Germinal center (tissue), 1 donor: ENCODE results near the gene MACROH2A1.

Source experiments
- DNase-seq: peaks from one replicate; pipeline ENCODE4 v3.0.0; 2012; ENCODE audit warnings: mixed read lengths, low spot score

The MACROH2A1 gene

GRCh38 chr5:135313946-135314345 is 85.1 kb downstream of the MACROH2A1 start:
- no peak for DNase-seq

GRCh38 chr5:135313405-135313804 is 85.6 kb downstream of the MACROH2A1 start:
- no peak for DNase-seq

- DNase-seq, result no peak
These were observed 86.6 kb downstream of the MACROH2A1 start for GRCh38 chr5:135312255-135312935.

GRCh38 chr5:135310328-135310989 is 88.6 kb downstream of the MACROH2A1 start:
- no peak for DNase-seq

GRCh38 chr5:135309391-135310327 is 89.4 kb downstream of the MACROH2A1 start:
- DNase-seq, result no peak

GRCh38 chr5:135308752-135309151 is 90.3 kb downstream of the MACROH2A1 start:
- no peak for DNase-seq

GRCh38 chr5:135308245-135308644 is 90.8 kb downstream of the MACROH2A1 start:
- DNase-seq, result no peak

- DNase-seq, result no peak
These were observed 91.7 kb downstream of the MACROH2A1 start for GRCh38 chr5:135307143-135307903.

GRCh38 chr5:135306557-135306956 is 92.5 kb downstream of the MACROH2A1 start:
- DNase-seq, result no peak

- no peak for DNase-seq
These were observed 94.4 kb downstream of the MACROH2A1 start for GRCh38 chr5:135304352-135305221.

GRCh38 chr5:135303582-135304173 is 95.4 kb downstream of the MACROH2A1 start:
- DNase-seq, result no peak

- DNase-seq, result no peak
These were observed 101.9 kb downstream of the MACROH2A1 start for GRCh38 chr5:135296900-135297816.

- DNase-seq, result no peak
These were observed 103.2 kb downstream of the MACROH2A1 start for GRCh38 chr5:135295852-135296251.

- DNase-seq, result no peak
These were observed 104.2 kb downstream of the MACROH2A1 start for GRCh38 chr5:135294793-135295192.

- no peak for DNase-seq
These were observed 109.4 kb downstream of the MACROH2A1 start for GRCh38 chr5:135289651-135290050.

- no peak for DNase-seq
These were observed 111.5 kb downstream of the MACROH2A1 start for GRCh38 chr5:135287551-135287950.
